CD4-positive, alpha-beta T cell treated with Interleukin-6 for 4 hours (primary cell): Measurements from ENCODE around the gene SAFB.
"Not testable (repeated sequence)": the region's sequence is repeated elsewhere in the genome, so short reads cannot be mapped to it uniquely, and the experiment has no call there.

Source experiments
- DNase-seq: peaks from one replicate; pipeline ENCODE4 v3.0.0-alpha.2; 2020; ENCODE audit warnings: mixed read lengths

Gene SAFB

DNA sequence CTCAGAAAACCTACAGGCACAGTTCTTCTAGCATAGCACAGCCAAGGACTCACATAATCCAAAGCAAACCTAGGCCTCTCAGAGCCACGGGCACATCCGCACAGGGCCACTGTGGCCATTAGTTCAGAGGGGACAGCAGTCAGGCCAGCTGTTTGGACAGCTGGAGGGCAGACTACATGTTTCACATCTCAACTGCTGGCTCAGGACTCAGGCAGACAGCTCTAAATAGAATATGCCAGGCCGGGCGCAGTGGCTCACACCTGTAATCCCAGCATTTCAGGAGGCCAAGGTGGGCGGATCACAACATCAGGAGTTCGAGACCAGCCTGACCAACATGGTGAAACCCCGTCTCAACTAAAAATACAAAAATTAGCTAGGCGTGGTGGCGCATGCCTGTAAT, 27.1 kb upstream of the SAFB start:
- DNase-seq, result no peak

DNA sequence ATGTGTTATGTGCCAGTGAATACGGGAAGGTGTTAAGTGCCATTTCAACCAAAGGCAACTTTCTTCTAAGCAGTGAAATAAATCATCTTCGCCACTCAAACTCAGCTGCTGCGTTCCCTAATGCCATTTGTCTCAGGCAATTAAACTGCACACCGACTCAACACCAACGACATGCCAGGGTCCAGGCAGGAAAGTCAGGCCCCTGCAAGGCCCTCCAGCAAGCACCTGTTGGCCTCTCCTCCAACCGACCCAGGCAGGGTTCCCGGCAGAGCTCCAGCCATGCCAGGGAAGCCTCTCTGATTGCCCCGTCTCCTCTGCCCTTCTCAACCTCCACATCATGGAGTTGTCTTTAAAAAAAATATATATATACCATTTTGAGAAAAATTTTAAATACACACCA, 22.1 kb upstream of the SAFB start:
- no peak for DNase-seq

DNA sequence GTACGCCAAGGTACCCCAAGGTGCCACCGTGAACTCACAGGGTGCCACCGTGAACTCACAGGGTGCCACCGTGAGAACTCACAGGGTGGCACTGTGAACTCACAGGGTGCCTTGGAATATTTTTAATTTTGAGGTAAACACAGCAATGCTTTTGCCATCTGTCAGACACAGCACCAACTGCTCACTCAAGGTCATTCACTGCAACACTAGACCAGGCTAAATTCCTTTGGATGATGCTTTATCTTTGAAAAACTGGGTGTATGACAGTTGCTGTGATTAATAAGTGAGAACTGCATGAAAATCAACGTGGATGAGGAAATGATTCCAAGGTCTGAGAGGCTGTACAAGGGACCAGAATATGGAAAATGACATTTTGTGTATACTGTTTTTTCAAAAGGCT, 19.3 kb upstream of the SAFB start:
- DNase-seq, result no peak

DNA sequence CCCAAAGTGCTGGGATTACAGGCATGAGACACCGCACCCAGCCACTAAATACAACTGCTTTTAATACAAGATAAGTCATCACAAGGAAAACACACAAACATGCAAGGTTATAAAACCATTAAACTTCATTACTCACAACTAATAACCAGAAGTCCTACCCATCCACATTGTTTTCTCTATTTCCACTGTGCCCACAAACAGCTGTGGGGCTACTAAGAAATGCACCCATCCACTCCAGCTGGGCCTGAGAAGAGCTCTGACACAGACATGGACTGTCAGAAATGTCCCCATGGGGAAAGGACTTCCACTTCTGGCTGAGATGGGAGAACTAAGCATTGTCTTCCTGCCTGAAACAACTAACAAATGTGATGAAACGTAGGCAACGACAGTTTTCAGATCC, 17.5 kb upstream of the SAFB start:
- DNase-seq, result no peak

DNA sequence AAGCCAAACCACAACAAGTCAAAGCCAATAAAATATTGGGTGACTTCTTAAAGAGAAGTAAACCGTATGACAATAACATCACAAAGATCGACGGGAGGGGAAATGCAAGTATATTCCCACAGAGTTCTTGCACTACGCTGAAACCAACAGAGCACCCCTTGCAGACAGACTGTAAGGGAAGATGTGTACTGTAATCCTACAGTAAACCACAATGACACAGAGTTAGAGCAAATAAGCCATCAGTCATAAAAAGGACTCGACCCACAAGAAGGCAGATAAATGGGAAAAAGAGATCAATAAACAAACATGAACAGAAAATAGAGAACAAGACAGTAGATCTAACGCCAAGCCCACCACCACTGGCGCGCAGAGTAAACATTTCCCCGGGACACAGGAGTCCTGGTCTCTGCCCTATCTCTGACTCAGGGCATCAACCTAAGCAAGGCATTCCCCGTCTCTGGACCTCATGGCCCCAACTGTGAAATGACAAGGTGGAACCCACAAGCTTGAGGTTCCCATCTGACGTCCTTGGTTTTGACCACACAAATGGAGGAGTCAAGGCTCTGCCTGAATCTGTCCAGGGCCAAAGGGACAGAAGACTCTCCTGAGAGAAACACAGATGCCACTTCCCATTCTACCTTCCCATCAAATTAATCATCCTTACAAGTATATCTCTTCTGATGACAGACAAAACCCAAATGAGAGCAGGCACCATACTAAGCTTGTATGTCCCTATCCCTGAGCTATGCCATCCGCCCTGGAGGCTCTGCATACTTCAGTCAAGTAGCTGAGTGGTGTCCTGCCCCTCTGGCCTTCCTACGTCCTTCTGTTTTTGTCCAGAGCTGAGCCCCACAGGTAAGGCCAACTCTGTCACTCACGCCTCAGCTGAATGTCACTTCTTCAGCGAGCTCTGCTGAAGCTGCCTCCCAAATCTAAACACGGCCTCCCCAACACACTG, 15.3 kb upstream of the SAFB start:
- DNase-seq, result no peak

DNA sequence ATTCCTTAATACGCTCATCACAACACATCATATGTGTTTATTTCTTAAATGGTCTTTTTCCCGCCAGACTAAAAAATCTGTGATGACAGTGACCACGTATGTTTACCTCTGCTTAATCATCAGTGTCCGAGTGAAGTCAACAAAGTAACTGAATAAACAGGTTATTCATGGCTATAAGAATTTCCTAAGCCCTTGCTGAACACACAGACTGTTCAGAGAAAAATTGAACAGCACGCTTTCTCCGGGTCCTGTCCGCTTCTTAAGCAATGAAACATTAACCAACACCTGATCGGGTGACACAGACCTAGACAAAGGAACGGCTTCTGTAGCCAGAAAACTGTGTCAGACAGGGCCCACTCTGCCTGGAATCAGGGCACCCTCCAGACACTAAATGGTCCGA, 14.6 kb upstream of the SAFB start:
- no peak for DNase-seq

DNA sequence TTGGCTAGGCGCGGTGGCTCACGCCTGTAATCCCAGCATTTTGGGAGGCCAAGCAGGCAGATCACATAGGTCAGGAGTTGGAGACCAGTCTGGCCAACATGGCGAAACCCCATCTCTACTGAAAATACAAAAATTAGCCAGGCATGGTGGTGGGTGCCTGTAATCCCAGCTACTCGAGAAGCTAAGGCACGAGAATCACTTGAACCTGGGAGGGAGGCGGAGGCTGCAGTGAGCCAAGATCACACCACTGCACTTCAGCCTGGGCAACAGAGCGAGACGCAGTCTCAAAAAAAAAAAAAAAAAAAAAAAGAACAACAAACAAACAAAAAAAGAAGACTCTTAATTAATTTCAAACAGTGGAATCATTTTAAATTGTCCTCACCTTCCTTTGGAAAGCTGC, 14.1 kb upstream of the SAFB start:
- DNase-seq, result not testable (repeated sequence)

DNA sequence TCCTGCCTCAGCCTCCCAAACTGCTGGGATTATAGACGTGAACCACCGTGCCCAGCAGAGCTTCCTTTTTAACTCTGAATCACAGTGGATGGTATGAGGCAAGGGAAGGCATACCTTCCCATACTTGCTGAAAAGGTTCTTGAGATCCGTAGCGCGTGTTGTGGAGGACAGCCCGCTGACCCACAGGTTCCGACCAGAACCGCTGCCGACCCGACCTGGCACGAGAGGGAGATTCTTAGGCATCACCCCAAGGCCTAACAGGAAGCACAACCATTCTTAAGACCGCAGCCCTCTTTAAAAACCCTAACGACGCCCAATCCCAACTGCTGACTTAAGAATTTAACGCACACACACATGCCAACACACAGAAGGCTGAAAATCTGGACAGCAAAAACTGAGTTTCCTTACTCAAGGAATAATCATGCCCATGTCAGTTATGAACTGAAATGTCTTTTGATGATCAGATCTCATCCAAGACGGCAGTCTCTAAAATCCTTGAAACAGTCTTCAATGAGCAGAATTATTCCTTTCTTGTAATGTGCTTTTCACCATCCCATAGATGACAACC, 12.9 kb upstream of the SAFB start:
- no peak for DNase-seq

DNA sequence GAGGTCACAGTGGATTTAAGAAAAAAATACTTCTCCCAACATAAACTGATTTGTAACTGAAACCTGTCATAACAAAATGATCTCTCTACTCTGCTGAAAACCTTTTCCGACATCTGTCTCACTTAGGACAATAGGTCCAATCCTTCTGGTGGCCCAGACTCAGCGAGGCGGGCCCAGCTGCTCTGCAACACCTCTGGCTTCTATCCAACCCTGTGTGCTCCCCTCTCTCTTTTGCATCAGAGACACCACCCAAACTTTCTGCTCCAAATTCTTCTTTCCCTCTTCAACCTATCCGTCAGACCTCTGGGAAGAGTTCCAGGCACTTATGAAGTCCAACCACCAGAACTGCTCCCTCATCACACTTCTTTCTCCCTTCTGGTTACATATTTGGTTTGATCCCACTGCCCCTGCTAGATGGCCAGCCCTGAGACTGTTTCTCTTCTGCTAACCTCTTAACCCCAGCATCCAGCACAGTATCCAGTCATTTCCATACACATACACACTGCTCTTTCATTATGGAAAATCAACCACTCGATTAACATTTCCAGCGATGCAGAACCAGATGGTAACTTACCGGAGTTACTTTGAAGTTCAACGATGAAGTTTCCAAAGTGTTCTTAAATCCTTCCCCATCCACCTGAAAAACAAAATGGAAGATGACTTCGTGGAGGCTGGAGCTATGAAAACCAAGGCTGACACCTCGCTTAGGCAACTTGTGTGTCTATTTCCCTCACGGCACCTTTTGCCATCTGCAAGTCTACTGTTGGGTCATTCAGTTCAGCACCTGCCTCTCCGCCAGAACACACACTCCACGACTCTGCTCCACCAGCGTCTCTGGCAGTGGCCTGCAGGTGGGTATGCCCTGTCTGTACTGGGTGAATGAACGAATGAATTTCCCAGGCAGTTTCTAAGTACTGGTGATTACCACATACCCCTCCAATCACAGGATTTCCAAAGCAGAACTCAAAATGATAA, 9.7 kb upstream of the SAFB start:
- DNase-seq, result no peak

DNA sequence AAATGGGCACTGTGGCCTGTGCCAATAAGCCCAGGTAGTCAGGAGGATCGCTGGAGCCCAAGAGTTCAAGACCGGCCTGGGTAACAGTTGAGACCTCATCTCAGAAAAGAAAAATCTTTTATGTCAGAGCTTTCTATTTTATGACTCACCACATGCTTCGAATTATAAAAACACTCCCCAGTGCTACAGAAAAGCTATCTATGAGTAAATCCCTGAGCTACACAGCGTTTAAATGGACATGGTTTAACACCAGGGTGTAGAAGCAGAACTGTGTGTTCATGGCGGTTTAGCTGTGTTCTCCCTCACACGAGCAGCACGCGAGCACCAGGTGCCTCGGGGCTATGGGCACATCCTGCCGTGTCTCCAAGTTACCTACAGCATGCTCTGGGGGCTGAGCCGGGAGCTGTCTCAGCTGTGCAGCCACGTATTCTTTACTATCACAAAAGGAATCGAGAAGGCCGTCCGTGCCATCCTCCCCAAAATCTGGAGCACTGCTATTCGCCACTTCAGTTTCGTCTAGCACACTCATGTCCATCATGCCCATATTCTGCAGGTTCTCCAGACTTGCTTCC, 7.0 kb upstream of the SAFB start:
- no peak for DNase-seq

DNA sequence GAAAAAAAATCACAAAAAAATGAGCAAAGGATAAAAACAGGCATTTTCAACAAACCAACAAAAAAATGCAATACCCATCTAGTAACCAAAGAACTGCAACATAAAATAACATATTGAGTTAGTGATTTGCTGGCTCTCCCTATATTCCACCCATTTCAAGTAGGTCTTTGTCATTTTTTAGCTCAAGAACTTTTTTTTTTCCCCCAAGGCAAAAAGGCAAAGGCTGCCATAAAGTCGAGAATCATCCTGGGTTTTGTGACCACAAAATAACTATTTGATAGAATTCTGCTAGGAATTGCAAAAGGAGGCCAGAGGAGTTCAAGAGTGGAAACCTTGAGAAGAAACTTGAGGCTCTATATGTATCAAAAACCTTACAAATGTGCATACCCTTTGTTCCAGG, 5.8 kb upstream of the SAFB start:
- DNase-seq, result no peak

DNA sequence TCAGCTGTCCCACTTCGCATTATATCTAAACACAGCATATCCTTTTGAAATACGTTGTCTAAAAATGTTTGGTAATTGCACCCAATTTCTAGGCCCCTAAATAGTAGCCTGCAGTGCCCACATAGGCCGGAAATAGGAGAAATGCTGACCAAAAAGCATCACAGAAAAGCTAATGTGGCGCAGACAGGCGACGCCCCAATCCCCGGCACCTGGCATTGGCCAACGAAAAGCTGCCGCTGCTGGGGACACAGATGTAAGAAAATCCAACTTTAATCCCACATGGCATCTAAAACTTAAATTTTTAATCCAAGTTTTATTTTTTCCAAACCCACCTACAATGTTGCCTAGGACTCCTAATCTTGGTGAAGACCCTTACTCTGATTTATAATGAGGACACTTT, 4.3 kb upstream of the SAFB start:
- DNase-seq, result no peak

DNA sequence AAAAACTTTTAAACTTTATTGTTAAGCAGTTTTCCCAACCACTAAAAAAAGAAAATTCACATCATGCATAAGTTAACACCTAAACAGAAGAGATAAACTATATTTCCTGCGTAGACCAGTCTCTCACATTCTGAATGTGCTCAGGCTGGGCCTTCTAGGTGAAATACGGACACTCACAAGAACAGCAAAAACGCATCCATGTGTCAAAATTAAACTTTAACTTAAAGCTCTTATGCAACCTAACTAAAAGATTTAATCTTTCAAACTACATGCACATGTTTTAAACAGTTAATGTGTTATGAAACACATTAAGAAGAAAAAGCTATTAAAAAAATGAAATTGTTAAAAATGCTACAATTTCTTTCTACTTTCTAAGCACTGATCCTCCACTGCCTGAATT, 2.9 kb upstream of the SAFB start:
- DNase-seq, result no peak

DNA sequence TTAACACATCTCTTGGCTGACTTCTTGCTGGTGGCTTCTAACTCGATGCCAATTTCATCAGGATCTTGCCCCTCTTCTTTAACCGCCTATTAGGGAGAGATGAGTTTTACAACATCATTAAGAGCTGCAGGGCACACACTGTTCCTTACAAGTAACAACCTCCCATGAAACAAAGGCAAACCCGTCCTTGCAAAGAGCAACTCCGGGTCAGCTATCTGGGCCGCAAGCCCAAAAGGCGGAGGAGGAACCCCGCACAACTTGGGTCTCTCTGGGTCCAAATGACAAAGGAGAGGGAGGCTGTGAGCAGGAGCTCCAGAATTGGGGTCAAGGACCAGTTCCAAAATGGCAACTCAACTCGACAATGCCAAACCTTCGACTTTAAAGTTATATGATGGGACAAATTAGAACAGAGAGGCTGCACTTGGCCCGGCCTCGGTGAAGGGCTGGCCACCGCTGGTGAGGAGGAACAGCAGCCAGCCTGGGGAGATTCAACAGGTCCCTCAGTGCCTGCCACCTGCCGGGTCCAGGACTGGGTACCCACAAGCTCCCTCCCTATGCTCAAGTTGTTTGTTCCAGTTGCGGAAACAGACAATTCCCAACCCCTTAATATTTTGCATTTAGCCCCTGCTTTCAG, 1.5 kb upstream of the SAFB start:
- DNase-seq, result no peak

DNA sequence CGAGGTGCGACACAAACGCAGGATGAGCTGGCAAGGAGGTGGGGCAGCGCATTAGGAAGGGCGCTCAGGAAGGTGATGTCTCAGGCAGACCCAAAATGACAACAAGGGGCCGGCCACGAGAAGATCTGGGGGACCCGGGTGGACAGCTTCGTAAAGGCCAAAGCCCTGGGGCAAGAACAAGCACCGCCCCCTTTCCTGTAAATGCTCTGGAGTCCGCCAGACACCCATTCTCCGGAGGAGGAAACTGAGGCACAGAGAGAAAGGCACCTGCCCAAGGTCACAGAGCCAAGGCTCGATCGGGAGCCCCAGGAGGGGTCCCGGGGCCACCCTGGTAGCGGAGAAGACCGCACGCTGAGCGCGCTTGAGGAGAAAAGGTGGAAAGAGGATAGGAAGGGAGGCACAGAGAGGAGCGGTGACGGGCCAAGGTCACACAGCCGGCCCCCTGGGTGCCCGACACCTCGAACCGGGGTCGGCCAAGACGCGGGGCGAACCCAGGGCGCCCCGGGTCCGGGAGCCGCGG, 878 bp upstream of the SAFB start:
- DNase-seq, result peak; percentile 37

DNA sequence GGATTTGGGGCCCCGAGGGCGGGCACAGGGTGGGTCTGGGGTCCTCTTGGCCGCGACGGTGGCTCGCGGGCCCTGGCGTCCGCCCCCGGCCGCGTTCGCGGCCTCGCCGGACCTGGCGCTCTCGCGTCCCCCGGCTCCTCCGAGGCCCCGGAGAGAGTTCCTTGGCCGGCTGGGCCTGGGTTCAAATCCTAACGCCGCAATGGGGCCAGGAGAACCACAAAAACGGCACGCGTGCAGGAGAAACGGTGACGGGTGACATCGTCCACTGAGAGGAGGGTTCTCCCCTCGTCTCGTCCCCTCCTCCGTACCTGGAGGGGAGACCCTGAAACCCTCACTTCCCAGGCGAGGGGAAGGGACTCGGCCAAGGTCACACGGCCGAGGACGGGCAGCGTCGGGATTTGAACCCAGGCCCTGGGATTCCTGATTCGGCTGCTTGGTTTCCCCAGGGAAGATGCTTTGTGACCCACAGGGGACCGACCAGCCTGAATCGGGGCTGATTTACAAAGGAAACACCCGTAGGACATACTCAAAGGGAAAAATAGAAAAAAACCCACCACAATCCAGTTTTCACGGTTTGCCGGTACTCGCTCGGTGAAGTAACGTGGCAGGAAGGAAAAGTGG, 624 bp downstream of the SAFB start:
- DNase-seq, result peak; percentile 12

DNA sequence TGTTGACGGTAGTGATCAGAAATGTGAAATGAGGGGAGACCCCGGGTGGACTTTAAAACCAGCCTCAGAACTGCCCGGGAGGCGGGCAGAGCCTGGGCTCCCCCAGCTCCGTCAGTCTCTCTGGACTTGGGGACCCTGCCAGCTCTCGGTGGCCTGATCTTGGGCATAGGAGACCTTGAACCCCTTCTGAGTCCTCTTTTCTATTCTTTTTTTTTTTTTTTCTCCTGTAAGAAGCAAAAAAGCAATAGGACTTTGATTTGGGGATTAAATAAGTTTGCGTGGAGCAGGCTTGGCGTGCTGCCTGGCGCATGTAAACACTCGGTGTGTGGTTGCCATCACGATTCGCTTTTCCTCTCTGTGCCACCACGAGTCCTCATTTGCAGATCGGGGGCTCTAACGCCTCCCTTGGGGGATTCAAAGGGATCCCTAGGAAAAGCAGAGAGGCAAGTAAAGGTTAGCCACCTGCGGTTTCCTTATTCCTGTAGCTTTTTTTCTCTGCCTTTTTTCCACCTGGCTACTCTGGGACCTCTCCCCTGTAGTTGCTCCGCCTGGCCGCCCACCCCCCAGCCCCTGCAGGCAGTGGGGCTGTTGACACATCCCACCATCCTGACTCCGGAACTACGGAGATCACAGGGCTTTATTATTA, 1.3 kb downstream of the SAFB start:
- peak; percentile 32 for DNase-seq

DNA sequence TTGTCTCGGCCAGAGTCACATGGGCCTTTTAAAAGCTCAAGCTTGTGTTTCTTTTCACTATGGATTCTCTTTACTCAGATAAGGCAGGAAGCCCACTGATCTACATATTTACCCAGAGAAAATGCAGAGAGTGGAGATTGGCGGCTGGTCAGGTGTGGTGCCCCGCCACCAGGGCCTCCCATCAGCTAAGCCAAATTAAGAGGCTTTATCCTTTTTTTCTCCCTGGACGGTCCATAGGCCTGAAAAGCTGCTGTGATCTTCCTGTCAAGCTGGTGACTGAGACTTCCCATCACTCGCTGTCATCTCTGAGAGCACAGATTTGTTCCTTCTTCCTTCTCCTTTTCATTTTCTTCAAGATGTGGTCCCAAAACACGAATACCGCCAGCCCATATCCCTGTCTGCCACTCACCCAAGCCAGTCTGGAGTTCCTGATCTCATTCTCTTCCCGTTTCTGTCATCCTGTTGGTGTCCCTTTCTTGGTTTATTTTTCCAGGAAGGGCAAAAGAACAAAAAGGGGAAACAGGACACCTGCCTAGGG, 1.9 kb downstream of the SAFB start:
- DNase-seq, result no peak

DNA sequence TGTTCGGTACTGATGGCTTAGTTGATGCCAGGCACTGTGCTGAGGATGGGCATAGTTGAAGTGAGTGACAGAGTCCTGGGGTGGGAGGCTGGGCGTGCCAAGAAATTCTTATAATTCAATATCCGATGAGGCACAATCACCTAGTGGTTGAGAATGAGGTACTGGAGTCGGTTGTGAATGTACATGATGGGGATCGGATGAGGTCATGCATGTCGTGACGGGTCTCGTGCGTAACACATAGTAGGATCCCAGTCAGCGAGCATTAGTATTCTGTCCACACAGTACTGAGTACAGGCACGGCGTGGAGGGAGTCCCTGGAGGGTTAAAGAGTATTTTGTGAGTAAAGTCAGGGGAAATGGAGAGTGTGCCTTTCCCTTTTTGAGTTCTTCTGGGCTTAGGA, 2.8 kb downstream of the SAFB start:
- no peak for DNase-seq

DNA sequence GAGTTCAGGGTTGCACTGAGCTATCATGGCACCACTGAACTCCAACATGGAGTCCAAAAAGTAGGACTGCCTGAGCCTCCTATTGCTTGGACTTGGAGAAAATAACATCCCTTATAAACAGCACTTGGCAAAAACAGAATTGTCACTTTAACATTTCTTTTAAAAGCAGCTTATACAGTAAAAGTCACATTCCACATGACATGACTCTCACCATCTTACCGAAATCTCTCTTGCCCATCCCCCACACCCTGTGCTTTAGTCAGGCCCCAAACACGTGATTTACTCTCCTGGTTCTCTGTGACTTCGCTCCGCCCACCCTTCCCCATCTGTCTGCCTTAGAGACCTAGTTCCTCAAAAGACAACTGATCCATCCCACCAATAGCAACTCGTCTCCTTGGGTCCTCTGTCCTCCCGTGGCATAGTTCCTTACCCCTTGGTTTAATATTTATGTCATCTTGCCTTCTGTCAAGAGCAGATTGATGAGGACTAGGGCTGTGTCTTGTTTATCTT, 4.6 kb downstream of the SAFB start:
- DNase-seq, result peak; percentile 59

DNA sequence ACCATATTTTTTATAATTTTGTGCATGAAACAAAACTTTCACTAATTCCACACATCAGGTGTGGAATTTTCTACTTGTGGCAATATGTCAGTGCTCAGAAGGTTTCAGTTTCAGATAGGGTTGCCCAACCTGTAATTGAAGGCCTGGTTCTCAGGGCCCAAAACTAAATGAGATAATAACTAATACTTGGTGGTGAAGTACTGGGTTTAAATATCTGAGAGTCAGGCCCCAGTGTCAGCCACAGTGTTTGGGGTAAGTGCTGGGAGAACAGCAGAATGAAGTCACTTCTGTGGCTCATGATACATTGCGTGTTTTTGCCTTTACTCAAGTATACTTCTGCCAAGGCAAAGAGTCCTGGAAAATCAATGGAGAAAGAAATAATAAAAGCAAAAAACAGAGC, 5.6 kb downstream of the SAFB start:
- DNase-seq, result no peak
